Aorta (tissue), 5 donors: ENCODE measurements around the gene SLC9A9. TPM values are rescaled to one million over a fixed set of nuclear protein-coding genes. Genes with fewer than 3 reads are reported as not detected.
A peak's percentile ranks its signal among the peaks of the same experiment; 100 is the strongest.

ENCODE experiments used
- ATAC-seq: fragments of 200-7000 bp; cut with Tn5 transposase; one replicate; pipeline ENCODE4 v1.9.1; 2022; ENCODE audit warnings: moderate library complexity; ENCODE audit not compliant: low FRiP score
- DNase-seq, 2 donors: peaks; one replicate each; pipeline ENCODE4 v3.0.0-alpha.2; 2020
- H3K27ac ChIP-seq, 2 donors: one replicate each; pipeline ENCODE4 v1.5.1; 2013; ENCODE audit warnings: low read length in 2 of 2, mild to moderate bottlenecking in 2 of 2, moderate library complexity in 2 of 2, control low read depth in 1 of 2, inconsistent platforms in 1 of 2, low read depth in 1 of 2
- H3K27me3 ChIP-seq, 2 donors: one replicate each; pipeline ENCODE4 v1.6.1; 2013; ENCODE audit warnings: control low read depth in 1 of 2, low read length in 1 of 2, mild to moderate bottlenecking in 1 of 2, moderate library complexity in 1 of 2; ENCODE audit not compliant: insufficient read depth in 2 of 2, control insufficient read depth in 1 of 2
- H3K36me3 ChIP-seq, 2 donors: one replicate each; pipeline ENCODE4 v1.6.1; 2013; ENCODE audit warnings: control low read depth in 1 of 2, low read length in 1 of 2, mild to moderate bottlenecking in 1 of 2; ENCODE audit not compliant: insufficient read depth in 2 of 2, control insufficient read depth in 1 of 2
- H3K4me1 ChIP-seq, 2 donors: one replicate each; pipeline ENCODE4 v1.6.1; 2013; ENCODE audit warnings: low read length in 2 of 2, control low read depth in 1 of 2, mild to moderate bottlenecking in 1 of 2, moderate library complexity in 1 of 2; ENCODE audit not compliant: insufficient read depth in 2 of 2, control insufficient read depth in 1 of 2
- H3K4me3 ChIP-seq, 2 donors: one replicate each; pipeline ENCODE4 v1.5.1; 2013; ENCODE audit warnings: low read length in 2 of 2, control low read depth in 1 of 2, mild to moderate bottlenecking in 1 of 2
- H3K9me3 ChIP-seq: one replicate; pipeline ENCODE4 v1.6.1; 2013; ENCODE audit warnings: mild to moderate bottlenecking, low read length; ENCODE audit not compliant: control insufficient read depth
- WGBS, 2 donors: extraction: QIAGEN DNeasy Blood & Tissue Kit; methylation state at CpG; one replicate each; pipeline ENCODE4 v1.1.7; 2013; 5-methylcytosine and 5-hydroxymethylcytosine counted together
- intact Hi-C, 2 donors: fragments of 100-400 bp; cut with DNase I; formaldehyde crosslinking; loops; one replicate each; pipeline versions ENCODE4 v1.14.2 to v1.15.0; 2022
- polyA plus RNA-seq, 2 donors: library from polyadenylated mRNA; stranded (reverse); fragments of 200-250 nt; gene quantifications; one replicate each; pipeline ENCODE4 v1.2.3, GENCODE V29; 2013
- total RNA-seq, 2 donors: library from RNA; stranded (reverse); fragmentation: NEBNext Ultra II Directional; extraction: Animal tissue kit (Norgen Biotek cat#: 25700); gene quantifications; one replicate each; pipeline ENCODE4 v1.2.1, GENCODE V29; 2021
- donor health status: healthy with polysubstance abuse.
- donor health status: Bipolar disorder and iron deficiency.
- donor health status: DM: no; HTN: no; CAD: no.
- donor health status: DM: no; HTN: no; CAD: no.
- donor health status: DM: yes; HTN: yes; CAD: no.

Gene SLC9A9
- total and polyA plus RNA-seq, 4 donors, result 7.3 to 45.8 (median 12.5) TPM

DNA sequence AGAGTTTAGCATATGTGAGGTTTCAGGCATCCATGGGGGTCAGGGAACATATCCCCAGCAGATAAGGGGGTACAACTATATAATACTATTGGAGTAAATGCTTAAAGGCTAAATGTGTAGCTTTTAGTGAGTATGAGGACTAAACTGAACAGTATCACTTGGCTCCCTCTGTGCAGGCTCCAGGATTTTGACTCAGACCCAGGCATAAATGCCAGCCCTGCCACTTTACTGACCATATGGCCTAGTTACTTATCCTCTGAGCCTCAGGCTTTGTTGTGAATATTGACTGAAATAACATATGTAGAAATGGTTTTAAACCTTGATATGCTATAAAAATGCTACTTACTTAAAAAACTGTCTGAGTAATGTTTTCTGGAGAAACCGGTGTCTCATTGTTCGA is 577.1 kb downstream of the SLC9A9 start:
- DNase-seq (no peak), ATAC-seq (no peak)
- Histone ChIP-seq H3K9me3 (no peaks in the 10 kb centered on the region), H3K4me3 (no peak overlapping the region), H3K36me3 (no peaks in the 10 kb centered on the region), H3K27ac (no peak overlapping the region), H3K4me1 (no peaks in the 10 kb centered on the region), H3K27me3 (peaks cover 0 to 1% of the 10 kb centered on the region in 2 donors)
- 95 to 99% methylated on average over 2 of the region's 2 CpGs for WGBS, 2 donors
- intact Hi-C loops, result no loop called here

DNA sequence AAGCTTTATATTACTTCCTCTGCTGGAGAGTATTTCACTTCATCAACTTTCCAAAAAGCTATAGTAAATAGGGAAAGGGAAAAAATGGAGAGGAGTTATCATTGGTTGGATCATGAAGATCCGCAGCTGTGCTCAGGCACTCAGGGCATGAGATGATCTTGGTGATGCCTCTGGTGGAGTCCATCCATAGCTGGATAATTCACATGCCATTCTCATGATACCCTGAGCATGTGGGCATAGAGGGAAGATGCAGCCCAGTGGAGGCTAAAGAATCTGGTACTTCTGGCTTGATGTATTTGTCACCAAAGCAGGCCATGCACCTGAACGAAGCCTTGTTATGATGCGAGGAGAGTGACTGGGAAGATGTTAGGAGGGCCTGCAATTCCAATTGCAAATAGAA is 578.5 kb downstream of the SLC9A9 start:
- Histone ChIP-seq H3K36me3 (no peaks in the 10 kb centered on the region), H3K27ac (no peak overlapping the region), H3K4me3 (no peak overlapping the region), H3K9me3 (no peaks in the 10 kb centered on the region), H3K4me1 (no peaks in the 10 kb centered on the region), H3K27me3 (peaks cover 0 to 1% of the 10 kb centered on the region in 2 donors)
- intact Hi-C loops, result no loop called here
- DNase-seq (no peak), ATAC-seq (no peak)
- 93% methylated on average over 3 of the region's 3 CpGs for WGBS, 2 donors

- no peaks in the 10 kb centered on the region for H3K9me3 ChIP-seq
- intact Hi-C loops, result no loop called here
- no peaks in the 10 kb centered on the region for H3K36me3 ChIP-seq
- WGBS, 2 donors, result 96% methylated on average over 1 of the region's 1 CpG
- DNase-seq (no peak), ATAC-seq (no peak)
- peaks cover 0 to 1% of the 10 kb centered on the region in 2 donors for H3K27me3 ChIP-seq
- no peaks in the 10 kb centered on the region for H3K4me1 ChIP-seq
- H3K27ac ChIP-seq, result no peak overlapping the region
- H3K4me3 ChIP-seq, result no peak overlapping the region
These were observed 580.3 kb downstream of the SLC9A9 start for GRCh38 chr3:143267989-143268388.

- Histone ChIP-seq H3K27ac (no peak overlapping the region), H3K4me1 (no peaks in the 10 kb centered on the region), H3K36me3 (no peaks in the 10 kb centered on the region), H3K9me3 (no peaks in the 10 kb centered on the region), H3K27me3 (peaks cover 0 to 1% of the 10 kb centered on the region in 2 donors), H3K4me3 (no peak overlapping the region)
- intact Hi-C loops, result no loop called here
- ATAC-seq (peak; percentile 15), DNase-seq (no peak)
These were observed 581.3 kb downstream of the SLC9A9 start for GRCh38 chr3:143266927-143267326.

- no peak overlapping the region for H3K27ac ChIP-seq
- 41 to 42% methylated on average over 2 of the region's 2 CpGs for WGBS, 2 donors
- intact Hi-C loops, result no loop called here
- peaks cover 0 to 1% of the 10 kb centered on the region in 2 donors for H3K27me3 ChIP-seq
- no peak for DNase-seq
- no peaks in the 10 kb centered on the region for H3K36me3 ChIP-seq
- no peaks in the 10 kb centered on the region for H3K4me1 ChIP-seq
- H3K4me3 ChIP-seq, result no peak overlapping the region
- ATAC-seq, result peak; percentile 67
- H3K9me3 ChIP-seq, result no peaks in the 10 kb centered on the region
These were observed 581.8 kb downstream of the SLC9A9 start for GRCh38 chr3:143266511-143266910.

DNA sequence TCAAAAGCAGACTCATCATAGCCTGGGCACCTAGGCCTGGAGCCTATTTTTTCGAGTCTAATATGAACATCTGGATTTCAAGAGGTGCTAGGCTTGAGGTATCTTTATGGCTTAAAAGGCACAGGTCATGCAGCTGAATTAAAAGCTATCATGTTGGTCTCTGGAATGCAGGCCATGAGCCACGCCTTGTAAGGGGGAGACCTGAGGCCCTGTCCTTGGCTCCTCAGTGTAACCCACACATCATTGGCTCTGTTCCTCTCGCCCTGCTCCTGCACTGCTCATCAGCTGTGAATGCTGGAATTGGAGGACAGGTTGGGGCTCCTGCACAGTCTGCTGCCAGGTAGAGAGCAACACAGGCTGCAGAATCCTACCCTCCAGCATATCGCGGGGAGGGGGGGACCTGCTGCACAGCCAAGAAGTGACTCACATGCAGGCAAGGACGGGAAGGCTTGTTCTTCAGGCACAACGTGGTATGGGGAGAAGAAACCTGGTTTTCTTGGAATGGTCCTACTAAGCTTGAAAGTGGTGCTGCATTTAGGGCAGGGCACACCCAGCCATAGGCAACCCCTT is 582.7 kb downstream of the SLC9A9 start:
- Histone ChIP-seq H3K9me3 (no peaks in the 10 kb centered on the region), H3K36me3 (no peaks in the 10 kb centered on the region), H3K27me3 (peaks cover 0 to 1% of the 10 kb centered on the region in 2 donors), H3K27ac (no peak overlapping the region), H3K4me3 (no peak overlapping the region), H3K4me1 (no peaks in the 10 kb centered on the region)
- ATAC-seq (no peak), DNase-seq (no peak)
- WGBS, 2 donors, result 89% methylated on average over 7 of the region's 7 CpGs
- intact Hi-C loops, result no loop called here

- no peaks in the 10 kb centered on the region for H3K9me3 ChIP-seq
- no peaks in the 10 kb centered on the region for H3K27me3 ChIP-seq
- ATAC-seq (no peak), DNase-seq (no peak)
- WGBS, 2 donors, result 75 to 77% methylated on average over 5 of the region's 5 CpGs
- no peak overlapping the region for H3K27ac ChIP-seq
- H3K36me3 ChIP-seq, result no peaks in the 10 kb centered on the region
- intact Hi-C loops, result no loop called here
- H3K4me3 ChIP-seq, result no peak overlapping the region
- H3K4me1 ChIP-seq, result no peaks in the 10 kb centered on the region
These were observed 584.3 kb downstream of the SLC9A9 start for GRCh38 chr3:143263852-143264513.

- 77 to 81% methylated on average over 2 of the region's 2 CpGs for WGBS, 2 donors
- Histone ChIP-seq H3K36me3 (no peaks in the 10 kb centered on the region), H3K9me3 (no peaks in the 10 kb centered on the region), H3K27me3 (no peaks in the 10 kb centered on the region), H3K4me1 (no peaks in the 10 kb centered on the region), H3K27ac (no peak overlapping the region), H3K4me3 (no peak overlapping the region)
- DNase-seq, result no peak
- intact Hi-C loops, result no loop called here
- ATAC-seq, result no peak
These were observed 586.4 kb downstream of the SLC9A9 start for GRCh38 chr3:143261848-143262247.

DNA sequence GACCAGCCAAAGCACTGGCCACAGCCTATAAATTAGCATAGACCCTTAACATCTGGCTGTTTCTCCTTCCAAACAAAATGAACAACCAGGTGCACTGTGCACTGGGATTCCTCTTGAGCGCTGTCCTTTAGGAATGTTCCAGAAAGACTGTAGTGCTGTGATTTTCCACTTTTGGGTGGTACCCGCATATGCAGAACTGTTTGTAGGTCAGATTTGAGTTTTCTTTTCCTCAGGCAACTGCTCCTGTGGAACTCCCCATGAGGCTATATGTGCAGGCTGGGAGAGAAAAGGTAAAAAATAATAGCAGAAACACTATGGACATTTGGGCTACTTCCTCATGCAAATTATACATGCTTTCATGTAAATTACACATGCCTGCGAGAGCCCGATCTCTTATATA is 589.6 kb downstream of the SLC9A9 start:
- 95 to 99% methylated on average over 4 of the region's 4 CpGs for WGBS, 2 donors
- no peak for ATAC-seq
- intact Hi-C loops, result no loop called here

More for the DNA sequence above, 589.6 kb downstream of the SLC9A9 start:
- no peak for DNase-seq
- no peak overlapping the region for H3K4me3 ChIP-seq
- H3K27me3 ChIP-seq, result no peaks in the 10 kb centered on the region
- no peaks in the 10 kb centered on the region for H3K4me1 ChIP-seq
- H3K27ac ChIP-seq, result no peak overlapping the region
- H3K36me3 ChIP-seq, result no peaks in the 10 kb centered on the region
- H3K9me3 ChIP-seq, result no peaks in the 10 kb centered on the region
